Measurements from ENCODE around the gene RSBN1L. TPM values are rescaled to one million over a fixed set of nuclear protein-coding genes. Genes with fewer than 3 reads are reported as not detected.

RSBN1L gene
- total RNA-seq, 1 experiment from 2014 or later, result 18.0 TPM

DNA sequence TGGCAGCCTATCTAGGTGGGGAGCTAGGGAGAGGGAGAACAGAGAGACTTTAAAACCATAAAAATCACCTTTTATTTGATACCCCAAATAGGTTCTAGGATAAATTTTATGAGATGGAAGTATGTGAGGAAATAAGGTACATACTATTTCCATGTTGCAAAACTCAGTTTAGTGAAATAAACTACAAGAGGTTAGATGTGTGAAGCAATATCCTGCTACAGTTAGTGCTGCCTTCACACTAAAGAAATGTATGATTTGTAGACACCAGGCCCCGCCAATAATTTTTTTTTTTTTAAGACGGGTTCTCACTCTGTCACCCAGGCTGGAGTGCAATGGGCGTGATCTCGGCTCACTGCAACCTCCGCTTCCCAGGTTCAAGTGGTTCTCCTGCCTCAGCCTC, 34.4 kb upstream of the RSBN1L start:
- in situ Hi-C loops (cut with HindIII; ENCODE audit: low pct_unique_long_range_greater_than_20kb, low sequenced_read_pairs), result no loop called here

DNA sequence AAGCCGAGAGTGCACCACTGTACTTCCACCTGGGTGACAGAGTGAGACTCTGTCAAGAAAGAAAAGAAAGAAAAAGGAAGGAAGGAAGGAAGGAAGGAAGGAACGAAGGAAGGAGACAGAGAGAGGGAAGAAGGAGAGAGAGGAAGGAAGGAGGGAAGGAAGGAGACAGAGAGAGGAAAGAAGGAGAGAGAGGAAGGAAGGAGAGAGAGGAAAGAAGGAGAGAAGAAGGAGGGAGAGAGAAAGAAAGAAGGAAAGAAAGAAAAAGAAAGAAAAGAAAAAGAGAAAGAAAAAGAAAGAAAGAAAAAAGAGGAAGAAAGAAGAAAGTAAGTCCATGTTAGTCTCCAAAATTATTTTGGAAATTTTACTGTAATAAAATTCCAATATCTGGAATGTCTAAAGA, 33.4 kb upstream of the RSBN1L start:
- POLR2A ChIA-PET, result no interaction called here
- ATAC-seq, result no peak
- in situ Hi-C loops (cut with HindIII; ENCODE audit: low pct_unique_long_range_greater_than_20kb, low sequenced_read_pairs), result no loop called here
- H3K36me3 ChIP-seq (ENCODE audit: control insufficient read depth, insufficient read depth, low read length), result no peaks in the 10 kb centered on the region
- BruUV-seq (replicated peaks), result no TSS peak
- intact Hi-C loops (cut with micrococcal nuclease; ENCODE audit: unreplicated experiment), result no loop called here
- H3K27me3 ChIP-seq (ENCODE audit: control insufficient read depth, insufficient read depth, low read length), result no peaks in the 10 kb centered on the region
- H3K4me3 ChIP-seq (ENCODE audit: low read depth in 2 of 2, low read length in 2 of 2), result no peak overlapping the region
- H3K27ac ChIP-seq (ENCODE audit: low read length), result no peak overlapping the region
- no peaks in the 10 kb centered on the region for H3K4me1 ChIP-seq (ENCODE audit: control insufficient read depth, insufficient read depth, low read length)
- CTCF ChIA-PET, result no interaction called here
- TF ChIP-seq TCF7L2 (IDR thresholded peaks at IDR 0.05; ENCODE audit: low read depth, low read length) (no peak), CTCF (IDR thresholded peaks at IDR 0.05) (no peak), SIN3A (IDR thresholded peaks at IDR 0.05; ENCODE audit: borderline replicate concordance, insufficient read depth, low read depth, low read length) (no peak), POLR2AphosphoS5 (IDR thresholded peaks at IDR 0.05; ENCODE audit: low read depth, low read length) (no peak)
- TF ChIP-seq, protein P1, sequence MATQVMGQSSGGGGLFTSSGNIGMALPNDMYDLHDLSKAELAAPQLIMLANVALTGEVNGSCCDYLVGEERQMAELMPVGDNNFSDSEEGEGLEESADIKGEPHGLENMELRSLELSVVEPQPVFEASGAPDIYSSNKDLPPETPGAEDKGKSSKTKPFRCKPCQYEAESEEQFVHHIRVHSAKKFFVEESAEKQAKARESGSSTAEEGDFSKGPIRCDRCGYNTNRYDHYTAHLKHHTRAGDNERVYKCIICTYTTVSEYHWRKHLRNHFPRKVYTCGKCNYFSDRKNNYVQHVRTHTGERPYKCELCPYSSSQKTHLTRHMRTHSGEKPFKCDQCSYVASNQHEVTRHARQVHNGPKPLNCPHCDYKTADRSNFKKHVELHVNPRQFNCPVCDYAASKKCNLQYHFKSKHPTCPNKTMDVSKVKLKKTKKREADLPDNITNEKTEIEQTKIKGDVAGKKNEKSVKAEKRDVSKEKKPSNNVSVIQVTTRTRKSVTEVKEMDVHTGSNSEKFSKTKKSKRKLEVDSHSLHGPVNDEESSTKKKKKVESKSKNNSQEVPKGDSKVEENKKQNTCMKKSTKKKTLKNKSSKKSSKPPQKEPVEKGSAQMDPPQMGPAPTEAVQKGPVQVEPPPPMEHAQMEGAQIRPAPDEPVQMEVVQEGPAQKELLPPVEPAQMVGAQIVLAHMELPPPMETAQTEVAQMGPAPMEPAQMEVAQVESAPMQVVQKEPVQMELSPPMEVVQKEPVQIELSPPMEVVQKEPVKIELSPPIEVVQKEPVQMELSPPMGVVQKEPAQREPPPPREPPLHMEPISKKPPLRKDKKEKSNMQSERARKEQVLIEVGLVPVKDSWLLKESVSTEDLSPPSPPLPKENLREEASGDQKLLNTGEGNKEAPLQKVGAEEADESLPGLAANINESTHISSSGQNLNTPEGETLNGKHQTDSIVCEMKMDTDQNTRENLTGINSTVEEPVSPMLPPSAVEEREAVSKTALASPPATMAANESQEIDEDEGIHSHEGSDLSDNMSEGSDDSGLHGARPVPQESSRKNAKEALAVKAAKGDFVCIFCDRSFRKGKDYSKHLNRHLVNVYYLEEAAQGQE (IDR thresholded peaks at IDR 0.05; ENCODE audit: insufficient read depth in 1 of 2, low read depth in 2 of 2, low read length in 1 of 2), result no peak
- no peak for DNase-seq (ENCODE audit: low read depth, low spot score)
- H3K9me3 ChIP-seq (ENCODE audit: control insufficient read depth, insufficient read depth, low read depth, low read length), result no peaks in the 10 kb centered on the region

More for the DNA sequence above, 34.4 kb upstream of the RSBN1L start:
- intact Hi-C loops (cut with micrococcal nuclease; ENCODE audit: unreplicated experiment), result no loop called here
- Histone ChIP-seq H3K4me1 (ENCODE audit: control insufficient read depth, insufficient read depth, low read length) (no peaks in the 10 kb centered on the region), H3K9me3 (ENCODE audit: control insufficient read depth, insufficient read depth, low read depth, low read length) (no peaks in the 10 kb centered on the region), H3K27ac (ENCODE audit: low read length) (no peak overlapping the region), H3K27me3 (ENCODE audit: control insufficient read depth, insufficient read depth, low read length) (no peaks in the 10 kb centered on the region), H3K4me3 (ENCODE audit: low read depth in 2 of 2, low read length in 2 of 2) (no peak overlapping the region), H3K36me3 (ENCODE audit: control insufficient read depth, insufficient read depth, low read length) (no peaks in the 10 kb centered on the region)
- ChIA-PET POLR2A (no interaction called here), CTCF (no interaction called here)
- no TSS peak for BruUV-seq (replicated peaks)
- TF ChIP-seq, protein P1 (IDR thresholded peaks at IDR 0.05; ENCODE audit: insufficient read depth in 1 of 2, low read depth in 2 of 2, low read length in 1 of 2), result no peak
- TF ChIP-seq TCF7L2 (IDR thresholded peaks at IDR 0.05; ENCODE audit: low read depth, low read length) (no peak), CTCF (IDR thresholded peaks at IDR 0.05) (no peak), SIN3A (IDR thresholded peaks at IDR 0.05; ENCODE audit: borderline replicate concordance, insufficient read depth, low read depth, low read length) (no peak)
- DNase-seq (ENCODE audit: low read depth, low spot score) (no peak), ATAC-seq (no peak)

All from Panc1 (cell line).